Measurements from ENCODE around the gene CNGA3.
"Not testable (repeated sequence)": the region's sequence is repeated elsewhere in the genome, so short reads cannot be mapped to it uniquely, and the experiment has no call there.

CNGA3 gene

GRCh38 chr2:98405301-98405700 is 59.0 kb downstream of the CNGA3 start:
- no peak for DNase-seq

GRCh38 chr2:98408155-98408554 is 61.9 kb downstream of the CNGA3 start:
- DNase-seq, result no peak

GRCh38 chr2:98412751-98413458 is 66.6 kb downstream of the CNGA3 start:
- peak; percentile 45 for DNase-seq

GRCh38 chr2:98414246-98414645 is 68.0 kb downstream of the CNGA3 start:
- DNase-seq, result not testable (repeated sequence)

- DNase-seq, result not testable (repeated sequence)
These were observed 69.5 kb downstream of the CNGA3 start for GRCh38 chr2:98415719-98416248.

GRCh38 chr2:98416383-98417159 is 70.3 kb downstream of the CNGA3 start:
- no peak for DNase-seq

- DNase-seq, result no peak
These were observed 73.3 kb downstream of the CNGA3 start for GRCh38 chr2:98419544-98419943.

- DNase-seq, result no peak
These were observed 73.9 kb downstream of the CNGA3 start for GRCh38 chr2:98419977-98420725.

- no peak for DNase-seq
These were observed 76.2 kb downstream of the CNGA3 start for GRCh38 chr2:98422449-98422848.

- DNase-seq, result no peak
These were observed 80.5 kb downstream of the CNGA3 start for GRCh38 chr2:98426771-98427170.

- DNase-seq, result no peak
These were observed 85.9 kb downstream of the CNGA3 start for GRCh38 chr2:98432145-98432544.

GRCh38 chr2:98433363-98433964 is 87.2 kb downstream of the CNGA3 start:
- DNase-seq, result no peak

GRCh38 chr2:98434492-98434891 is 88.2 kb downstream of the CNGA3 start:
- DNase-seq, result no peak

- not testable (repeated sequence) for DNase-seq
These were observed 89.4 kb downstream of the CNGA3 start for GRCh38 chr2:98435670-98436069.

- DNase-seq, result no peak
These were observed 90.5 kb downstream of the CNGA3 start for GRCh38 chr2:98436734-98437133.

GRCh38 chr2:98438190-98439133 is 92.2 kb downstream of the CNGA3 start:
- DNase-seq, result no peak

- DNase-seq, result no peak
These were observed 95.6 kb downstream of the CNGA3 start for GRCh38 chr2:98441706-98442450.

GRCh38 chr2:98442488-98442887 is 96.2 kb downstream of the CNGA3 start:
- DNase-seq, result no peak

GRCh38 chr2:98444436-98445176 is 98.3 kb downstream of the CNGA3 start, which contains the start of gene INPP4A:
Gene INPP4A (plus strand): TSS chr2:98444858. CDS start chr2:98520049, 75,191 bp downstream.
- DNase-seq, result peak; percentile 35

- DNase-seq, result no peak
These were observed 99.0 kb downstream of the CNGA3 start for GRCh38 chr2:98445177-98445682.

Measured in NCI-H2029 treated with DMSO at 0.1 percent for 48 hours (cell line).